CMK (cell line): ENCODE data around the gene ADAMTSL2.

ENCODE experiments used
- DNase-seq: peaks from one replicate; pipeline ENCODE4 v3.0.0-alpha.2; 2010; ENCODE audit warnings: low read depth

The ADAMTSL2 gene

DNA sequence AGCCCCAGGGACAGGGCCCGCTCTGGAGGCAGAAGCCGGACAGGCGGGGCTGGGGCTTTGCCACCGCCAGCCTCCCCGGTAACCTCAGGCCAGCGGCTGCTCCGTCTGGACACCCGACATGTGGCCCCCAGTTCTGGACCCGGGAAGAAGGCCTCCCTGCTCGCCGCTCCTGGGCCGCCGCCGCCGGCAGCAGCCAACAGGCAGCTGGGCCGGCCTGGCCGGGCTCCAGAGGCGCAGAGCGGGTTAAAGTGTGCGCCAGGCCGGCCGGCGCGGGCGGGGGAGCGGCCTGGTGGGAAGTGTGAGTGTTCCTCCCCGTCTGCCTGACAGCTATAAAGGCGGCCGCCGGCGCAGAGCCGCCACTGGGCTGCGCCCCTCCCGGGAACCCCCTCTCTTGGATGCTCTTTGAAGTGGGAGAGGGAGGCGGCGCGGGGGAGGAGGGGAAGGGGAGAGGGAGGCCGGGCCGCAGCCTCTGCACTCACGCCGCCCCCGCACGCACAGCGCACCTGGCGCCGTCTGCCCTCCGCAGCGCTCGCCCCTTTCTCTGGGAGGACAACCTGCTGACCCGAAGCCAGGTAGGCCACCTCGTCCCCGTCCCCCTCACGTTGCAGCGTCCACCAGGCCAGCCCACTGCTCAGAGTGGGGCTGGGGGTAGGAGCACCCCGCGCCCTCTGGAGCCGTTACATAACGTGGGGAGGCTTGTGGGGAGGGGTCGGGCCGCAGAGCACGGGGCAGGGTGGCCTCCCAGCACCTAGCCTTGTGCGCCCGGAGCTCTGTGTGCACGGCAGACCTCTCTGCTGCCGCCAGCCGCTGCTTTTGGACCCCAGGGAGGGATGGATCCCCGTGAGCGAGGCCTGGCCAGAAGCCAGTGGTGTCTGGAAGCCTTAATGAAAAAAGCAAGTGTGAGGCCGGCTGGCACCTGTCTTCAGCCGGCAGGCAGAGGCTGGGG lies at the start of gene ADAMTSL2:
Gene ADAMTSL2, plus strand, starts transcription at position 359 of the 946 bp plus-strand sequence. CDS start 2,009 bp downstream, outside the sequence.
- DNase-seq: no peak

DNA sequence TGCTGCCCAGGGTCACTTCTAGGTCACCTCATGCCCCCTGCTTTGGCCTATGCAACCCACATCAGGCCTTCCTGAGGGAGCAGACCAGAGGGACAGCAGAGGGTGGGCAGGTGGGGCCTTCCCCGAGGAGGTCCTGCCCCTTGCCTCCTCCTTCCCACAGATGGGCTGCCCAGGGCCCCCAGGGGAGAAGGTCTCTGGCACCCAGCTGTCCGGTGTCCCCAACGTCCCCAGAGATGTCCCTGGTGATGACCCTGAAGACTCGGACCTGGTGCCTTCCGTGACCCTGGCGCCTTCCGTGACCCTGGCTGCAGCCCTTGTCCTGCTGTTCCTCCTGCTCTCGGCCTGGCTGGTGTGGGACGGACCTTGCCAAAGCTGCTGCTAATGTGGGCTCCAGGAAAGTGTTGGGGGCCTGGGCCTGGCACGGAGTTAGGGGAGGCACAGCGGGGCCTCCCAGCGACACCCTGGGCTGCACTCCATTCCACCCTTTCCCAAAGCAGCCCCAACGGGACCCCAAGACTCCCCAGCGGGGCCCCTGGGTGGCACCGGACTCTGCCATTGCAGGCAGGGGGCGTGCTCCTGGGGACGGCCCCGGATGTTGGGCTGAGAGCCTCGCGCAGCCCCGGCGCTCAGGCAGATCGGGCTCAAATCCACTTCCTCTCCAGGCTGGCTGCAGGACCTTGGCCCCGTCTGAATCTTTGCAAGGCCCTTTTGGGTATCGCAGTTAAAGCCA lies 48.8 kb upstream of the ADAMTSL2 start:
- no peak for DNase-seq

DNA sequence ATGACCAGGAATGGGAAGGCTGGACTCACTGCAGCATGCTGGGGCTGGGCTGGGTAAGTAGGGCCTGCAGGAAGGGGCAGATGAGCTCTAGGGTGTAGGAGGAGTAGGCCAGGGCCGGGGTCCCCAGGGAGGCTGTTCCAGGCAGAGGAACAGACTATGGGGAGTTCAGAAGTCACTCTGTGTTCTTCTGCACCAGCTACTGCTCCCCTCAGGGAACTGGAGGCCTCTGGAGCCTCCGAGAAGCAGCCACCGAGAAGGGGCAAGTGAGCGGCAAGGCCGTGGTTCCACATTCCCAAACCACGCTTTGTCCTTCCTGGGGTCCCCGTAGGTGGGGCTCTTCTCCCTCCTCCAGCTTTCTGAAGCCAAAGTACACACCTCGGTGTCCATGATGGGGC lies 47.2 kb upstream of the ADAMTSL2 start:
- DNase-seq: no peak

DNA sequence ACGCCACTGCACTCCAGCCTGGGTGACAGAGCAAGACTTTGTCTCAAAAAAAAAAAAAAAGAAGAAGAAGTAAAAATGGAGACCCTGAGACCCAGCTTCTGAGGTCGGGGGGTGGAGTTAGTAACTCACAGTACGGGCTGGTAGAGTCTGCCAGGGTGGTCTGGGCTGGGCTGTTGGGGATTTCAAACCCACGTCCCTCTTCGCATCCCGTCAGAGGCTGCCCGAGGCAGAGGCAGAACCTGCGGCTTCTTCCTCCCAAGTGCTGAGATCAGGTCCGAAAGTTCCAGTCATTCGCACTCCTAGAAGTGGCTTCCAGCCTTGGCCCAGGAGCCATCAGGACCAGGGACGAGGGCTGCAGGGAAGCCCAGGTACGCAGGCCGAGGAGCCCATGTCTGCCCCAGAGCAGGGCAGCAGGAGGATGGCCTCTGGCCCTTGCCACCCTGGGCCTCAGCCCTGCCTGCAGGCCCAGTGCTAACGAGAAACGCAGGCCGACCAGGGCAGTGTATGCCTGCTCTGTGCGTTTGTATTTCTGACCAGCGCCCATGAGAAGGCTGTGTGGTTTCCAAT lies 45.7 kb upstream of the ADAMTSL2 start:
- no peak for DNase-seq

DNA sequence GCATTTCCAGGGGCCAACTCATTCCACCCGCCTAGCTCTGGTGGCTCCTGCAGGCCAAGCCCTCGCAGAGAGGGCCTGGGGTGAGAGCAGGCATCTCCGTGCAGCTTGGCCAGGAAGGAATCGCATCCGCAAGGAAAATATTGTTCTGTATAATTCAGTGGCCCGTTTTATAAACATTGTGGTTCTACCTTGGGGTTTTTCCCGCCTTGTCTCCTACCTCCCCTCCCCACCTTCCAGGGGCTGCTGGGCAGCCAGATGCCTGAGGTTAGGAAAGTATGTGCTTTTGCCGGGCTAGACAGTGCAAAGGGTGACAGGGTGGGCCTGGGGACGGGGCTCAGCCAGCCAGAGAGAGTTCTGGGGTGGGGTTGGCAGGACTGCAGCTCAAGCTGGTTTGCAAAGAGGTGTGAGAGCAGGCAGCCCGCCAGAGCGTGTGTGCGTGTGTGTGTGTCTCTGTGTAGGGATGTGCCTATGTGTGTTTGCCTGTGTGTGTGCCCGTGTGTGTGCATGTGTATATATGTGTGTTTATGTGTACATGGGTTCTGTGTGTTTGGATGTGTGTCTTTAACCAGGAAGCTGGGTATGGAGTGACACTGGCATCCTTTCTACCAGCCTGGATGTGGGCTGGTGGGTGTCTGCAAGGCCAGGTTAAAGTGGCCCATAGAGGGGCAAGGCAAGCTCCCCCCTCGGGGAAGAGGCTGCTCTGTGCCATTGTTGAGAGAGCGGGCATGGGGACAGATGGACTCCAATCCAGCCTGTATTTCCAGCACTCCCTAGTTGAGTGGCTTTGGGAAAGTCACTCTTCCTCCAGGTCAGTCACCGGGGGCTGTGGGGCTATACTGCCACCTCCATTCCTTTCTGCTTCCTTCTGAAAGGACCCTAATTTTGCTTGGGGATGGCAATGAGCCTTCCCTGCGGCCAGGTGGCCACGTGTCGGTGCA lies 45.0 kb upstream of the ADAMTSL2 start:
- DNase-seq: no peak

DNA sequence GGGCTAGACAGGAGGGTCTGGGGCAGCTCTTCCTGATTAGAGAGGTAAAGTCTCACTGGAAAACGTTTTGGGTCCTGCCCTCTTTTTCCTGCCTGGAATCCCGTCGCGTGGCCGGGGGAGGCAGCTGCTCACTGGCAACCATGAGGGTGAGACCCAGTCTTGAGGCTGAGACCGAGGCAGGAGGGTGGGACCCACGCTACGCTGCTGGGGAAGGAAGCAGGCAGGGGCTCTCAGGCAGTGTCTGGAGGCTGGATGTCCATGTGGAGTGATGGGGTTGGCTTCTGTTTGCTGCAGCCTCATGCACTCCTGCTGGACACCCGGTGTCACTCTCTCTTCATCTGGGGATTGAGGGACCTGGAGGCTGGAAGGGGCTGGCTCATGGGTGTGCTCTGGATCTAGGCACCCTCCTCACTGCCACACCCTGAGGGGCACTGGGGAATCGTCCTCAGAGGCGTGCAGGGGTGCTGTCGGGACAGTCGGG lies 44.3 kb upstream of the ADAMTSL2 start:
- DNase-seq: no peak

DNA sequence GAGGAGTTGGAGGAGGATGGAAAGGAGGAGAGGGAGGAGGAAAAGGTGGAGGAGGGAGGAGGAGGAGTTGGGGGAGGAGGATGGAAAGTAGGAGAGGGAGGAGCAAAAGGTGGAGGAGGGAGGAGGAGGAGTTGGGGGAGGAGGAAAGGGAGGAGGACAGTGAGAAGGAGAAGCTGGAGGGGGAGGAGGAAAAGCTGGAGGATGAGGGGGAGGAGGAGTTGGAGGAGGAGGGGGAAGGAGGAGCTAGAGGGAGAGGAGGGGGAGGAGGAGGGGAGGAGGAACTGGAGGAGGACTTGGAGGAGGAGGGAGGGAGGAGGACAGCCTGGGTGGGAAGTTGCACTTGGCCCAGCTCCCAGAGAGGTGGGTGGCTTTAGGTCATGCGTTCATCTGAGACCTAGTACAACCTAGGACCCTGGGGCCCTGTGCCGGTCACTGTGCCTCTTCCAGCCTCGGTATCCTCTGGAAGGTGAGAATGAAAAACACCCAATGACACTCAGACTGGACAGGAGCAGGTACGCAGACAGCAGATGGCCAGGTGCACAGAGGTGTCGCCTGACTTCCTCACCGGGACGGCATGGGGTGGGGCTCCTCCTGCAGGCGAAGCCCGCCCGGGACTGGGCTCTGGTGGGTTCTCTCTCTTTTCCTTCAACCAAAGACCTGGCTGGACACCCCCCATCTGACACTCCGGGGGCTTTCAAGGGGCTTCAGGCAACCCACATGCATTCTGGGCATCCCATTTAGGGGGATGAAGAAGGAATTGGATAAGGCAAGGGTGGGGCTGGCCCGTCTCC lies 43.4 kb upstream of the ADAMTSL2 start:
- no peak for DNase-seq

DNA sequence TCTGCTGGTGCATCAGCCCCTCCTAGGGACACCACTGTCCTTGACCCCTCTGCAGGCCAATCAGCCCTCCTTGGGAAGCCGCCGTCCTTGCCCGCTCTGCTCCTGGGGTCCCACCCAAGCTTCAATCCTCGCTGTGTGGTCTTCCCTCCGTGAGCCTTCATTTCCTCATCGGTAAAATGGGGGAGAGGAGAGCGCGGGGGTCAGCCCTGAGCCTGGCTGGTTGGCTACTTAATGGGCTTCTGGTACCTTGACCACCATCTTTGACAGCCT lies 42.9 kb upstream of the ADAMTSL2 start:
- no peak for DNase-seq

DNA sequence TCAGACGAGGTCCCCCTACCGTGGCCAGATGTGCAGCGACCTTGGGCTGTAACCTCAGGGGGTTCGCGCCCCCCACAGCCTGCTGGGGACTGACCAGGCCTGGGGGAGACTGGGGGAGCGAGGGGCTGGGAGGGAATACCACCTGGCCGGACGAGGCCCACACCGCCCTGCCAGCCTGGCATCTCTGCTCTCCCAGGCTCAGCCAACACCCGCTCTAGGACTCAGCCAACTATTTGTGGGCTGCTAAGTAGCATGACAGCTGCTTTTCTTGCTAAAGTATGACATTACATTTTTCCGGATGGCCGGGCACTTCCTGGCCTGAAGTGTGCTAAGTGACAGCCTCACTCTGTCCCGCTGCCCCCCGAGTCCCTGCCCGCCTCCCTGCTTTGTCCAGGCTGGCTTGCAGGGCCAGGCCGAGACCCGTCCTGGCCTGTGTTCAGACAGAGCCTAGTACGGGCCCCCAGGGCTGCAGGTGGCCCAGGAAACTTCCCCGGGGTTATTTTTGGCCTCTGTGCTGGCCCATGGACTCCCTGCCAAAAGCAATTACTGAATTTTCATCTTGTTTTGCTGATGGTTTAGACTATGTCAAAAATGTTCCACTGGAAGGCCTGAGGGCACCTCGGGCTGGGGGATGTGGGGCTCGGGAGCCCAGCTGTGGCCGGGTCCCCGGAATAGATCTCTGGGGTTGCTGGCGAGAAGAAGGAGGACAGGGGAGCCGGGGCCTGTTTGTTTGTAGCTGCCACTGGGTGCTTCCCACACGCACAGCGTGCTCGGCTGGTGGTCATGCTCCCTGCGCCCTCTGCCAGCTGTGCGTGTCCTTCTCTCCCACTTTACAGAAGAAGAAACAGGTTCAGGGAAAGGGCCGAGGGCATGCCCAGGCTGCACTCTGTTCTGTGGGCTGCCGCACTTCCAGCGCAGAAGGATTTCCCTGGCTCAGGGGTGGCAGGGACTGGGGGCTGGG lies 42.2 kb upstream of the ADAMTSL2 start:
- no peak for DNase-seq

DNA sequence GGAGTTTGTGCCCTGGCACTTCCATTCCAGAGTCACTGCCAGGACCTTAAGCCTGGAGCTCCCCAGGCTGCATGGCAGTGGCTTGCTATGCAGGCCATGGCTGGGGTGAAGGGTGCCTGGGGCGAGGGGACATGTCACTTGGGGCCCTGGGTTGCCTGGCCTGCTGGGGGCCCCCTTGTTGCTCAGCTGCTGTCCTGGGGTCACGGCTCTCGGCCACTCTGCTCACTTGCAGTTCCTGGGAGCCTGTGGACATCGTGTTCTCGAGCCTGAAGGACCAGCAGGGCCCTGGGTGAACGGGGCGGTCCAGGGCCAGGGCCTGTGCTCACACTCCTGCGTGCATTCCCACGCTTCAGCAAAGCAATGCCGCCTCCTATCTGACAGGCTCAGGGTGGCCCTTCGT lies 41.1 kb upstream of the ADAMTSL2 start:
- DNase-seq: no peak

DNA sequence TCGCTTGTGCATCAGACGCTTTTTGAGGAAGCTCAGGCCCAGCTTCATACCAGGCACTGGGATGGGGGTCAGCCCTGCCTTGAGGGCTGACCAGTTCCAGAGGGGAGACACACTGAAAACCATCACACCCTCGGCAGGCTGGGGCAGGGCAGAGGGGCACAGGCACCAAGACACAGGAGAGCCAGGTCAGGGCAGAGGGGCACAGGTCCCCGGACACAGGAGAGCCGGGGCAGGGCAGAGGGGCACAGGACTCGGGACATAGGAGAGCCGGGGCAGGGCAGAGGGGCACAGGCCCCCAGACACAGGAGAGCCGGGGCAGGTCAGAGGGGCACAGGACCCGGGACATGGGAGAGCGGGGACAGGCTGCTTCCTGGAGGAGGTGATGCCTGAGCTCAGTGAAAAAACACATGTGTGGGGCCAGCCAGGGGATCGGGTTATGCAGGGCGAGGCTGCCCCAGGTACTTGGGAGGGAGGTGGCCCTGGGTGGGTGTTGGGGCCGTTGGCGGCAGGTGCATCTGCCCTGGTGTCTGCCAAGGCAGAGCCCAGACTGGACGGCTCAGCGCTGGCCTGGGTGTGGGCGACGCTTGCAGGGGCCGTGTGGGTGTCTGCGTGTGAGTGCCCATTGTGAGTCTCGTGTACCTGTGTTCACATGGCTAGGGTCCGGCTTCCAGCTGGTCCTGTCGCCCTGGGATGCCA lies 40.5 kb upstream of the ADAMTSL2 start:
- no peak for DNase-seq

DNA sequence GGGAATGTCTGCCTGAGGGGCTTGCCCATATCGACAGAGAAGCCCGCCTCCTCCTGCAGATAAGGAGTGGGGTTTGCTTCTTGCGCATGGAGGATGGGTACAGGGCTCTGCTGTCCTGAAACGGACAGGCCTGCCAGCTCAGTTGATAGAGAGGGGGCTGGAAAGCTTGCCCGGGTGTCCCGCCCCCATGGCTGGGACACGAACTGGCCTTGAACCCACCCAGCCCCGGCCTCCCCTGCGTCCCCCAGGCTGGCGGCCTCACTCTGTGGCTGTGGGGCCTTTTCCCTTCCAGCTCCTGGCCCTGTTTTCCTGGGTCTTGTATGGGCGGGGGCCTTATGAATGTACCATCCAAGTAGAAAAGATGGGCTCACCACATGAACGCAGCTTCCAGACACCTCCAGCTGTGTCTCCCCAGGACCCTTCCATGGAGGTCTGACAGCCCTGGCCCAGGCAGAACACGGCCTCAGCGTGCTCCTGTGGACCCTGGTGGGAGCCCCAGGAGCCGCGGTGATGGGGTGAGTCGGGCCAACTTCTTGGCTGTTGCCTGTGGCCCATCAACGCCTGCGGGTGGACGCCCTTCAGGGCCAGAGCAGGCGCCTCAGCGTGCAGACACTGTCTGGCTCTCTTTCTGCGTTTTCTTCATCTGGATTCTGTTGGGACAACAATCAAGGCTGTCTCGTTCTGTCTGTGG lies 39.7 kb upstream of the ADAMTSL2 start:
- DNase-seq: no peak

DNA sequence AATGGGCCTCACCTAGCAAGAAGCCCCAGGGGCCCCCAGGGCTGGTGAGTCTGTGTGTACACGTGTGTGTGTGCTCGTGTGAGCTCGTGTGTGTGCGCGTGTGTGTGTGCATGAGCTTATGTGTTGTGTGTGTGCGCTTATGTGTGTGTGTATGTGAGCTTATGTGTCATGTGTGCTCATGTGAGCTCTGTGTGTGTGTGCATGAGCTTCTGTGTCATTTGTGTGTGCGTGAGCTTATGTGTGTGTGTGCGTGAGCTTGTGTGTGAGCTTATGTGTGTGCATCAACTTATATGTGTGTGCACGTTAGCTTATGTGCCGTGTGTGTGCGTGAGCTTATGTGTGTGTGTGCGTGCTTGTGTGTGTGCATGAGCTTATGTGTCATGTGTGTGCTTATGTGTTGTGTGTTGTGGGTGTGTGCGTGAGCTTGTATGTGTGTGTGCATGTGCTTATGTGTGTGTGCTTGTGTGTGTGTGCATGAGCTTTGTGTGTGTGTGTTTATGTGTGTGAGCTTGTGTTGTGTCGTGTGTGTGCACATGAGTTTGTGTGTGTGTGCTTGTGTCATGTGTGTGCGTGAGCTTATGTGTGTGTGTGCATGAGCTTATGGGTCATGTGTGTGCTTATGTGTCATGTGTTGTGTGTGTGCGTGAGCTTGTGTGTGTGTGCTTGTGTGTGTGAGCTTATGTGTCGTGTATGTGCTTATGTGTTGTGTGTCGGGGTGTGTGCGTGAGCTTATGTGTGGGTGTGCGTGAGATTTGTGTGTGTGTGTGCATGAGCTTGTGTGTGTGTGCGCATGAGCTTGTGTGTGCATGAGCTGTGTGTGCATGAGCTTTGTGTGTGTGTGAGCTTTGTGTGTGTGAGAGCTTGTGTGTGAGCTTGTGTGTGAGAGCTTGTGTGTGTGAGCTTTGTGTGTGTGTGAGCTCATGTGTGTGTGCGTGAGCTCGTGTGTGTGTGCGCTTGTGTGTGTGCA lies 38.9 kb upstream of the ADAMTSL2 start:
- DNase-seq: no peak

DNA sequence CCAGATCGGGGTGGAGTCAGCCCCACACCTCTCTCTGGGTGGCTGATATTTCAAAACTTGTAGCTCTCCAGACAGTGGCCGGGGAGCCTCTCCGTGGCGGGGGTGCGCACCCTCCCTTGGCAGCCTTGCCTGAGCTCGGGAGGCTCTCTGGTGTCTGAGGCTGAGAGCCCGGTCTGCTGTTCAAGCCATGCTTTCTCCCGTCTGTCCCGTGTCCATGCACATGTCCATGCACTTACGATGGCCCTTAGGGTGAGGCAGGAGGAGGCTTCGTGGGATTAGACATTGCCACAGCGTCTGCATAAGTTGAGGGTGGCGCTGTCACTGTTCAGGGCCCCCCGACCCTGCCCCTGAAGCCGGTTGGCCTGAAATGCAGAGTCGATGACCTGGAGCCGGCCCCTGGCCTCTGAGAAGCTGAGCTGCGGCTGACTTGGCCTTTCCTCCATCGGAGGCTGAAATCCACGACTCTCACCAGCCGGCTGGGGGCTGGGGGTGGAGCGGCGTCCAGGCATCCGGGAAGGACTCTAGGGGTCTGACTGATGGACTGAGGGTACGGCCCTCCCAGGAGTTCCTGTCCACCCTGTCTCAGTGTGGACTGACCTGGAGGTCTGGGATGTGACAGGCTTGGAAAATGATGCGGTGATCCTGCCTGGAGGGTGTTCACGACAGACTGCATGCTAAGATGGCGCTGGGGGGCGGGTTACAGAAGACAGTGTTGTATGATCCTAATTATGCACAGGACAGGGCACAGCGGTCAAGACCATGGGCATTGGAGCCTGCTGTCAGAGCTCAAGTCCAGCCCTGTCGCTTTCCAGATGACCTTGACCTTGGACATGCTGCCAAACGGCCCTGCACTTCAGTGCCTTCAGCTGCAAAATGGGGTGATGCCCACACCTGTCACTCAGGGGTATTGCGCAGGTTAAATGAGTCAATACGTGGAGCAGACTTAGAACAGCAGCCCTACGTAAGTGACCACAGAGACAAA lies 37.4 kb upstream of the ADAMTSL2 start:
- DNase-seq: no peak

DNA sequence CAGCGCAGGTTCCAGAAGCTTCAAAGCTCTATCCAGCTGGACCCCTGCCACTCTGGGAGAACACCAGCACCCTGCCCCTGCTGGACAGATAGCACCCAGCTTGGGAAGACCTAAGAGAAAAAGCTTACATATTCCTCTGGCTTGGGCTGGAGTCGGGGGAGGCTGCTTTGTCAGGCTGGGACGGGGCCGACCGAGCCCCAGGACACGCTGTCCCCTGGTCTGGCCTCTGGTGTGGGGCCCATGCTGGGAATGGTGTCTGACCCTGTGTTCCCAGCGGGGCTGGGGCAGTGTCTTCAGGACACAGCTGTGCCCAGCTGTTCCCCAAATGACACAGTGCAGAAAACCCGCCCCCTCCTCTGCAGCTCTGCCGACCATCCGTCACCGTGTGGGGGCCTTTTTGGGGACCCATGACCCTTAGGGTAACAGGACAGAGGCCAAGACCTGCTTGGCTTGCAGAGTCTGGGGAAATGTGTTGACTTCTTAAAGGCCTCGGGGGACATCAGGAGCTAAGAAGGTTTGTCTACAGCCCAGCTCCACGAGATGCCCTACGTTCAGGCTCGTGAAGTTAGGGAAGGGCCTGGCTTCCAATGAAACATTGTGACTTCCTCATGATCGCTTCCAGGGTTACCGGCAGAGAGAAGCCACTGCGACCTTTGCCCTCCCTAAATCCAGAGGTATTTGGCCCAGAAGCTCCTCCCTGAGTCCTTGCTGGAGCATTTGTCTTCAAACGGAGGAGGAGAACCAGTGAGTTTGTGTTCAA lies 35.2 kb upstream of the ADAMTSL2 start:
- DNase-seq: no peak
